ENCODE data around the gene VCX3B.
"Not testable (repeated sequence)": the region's sequence is repeated elsewhere in the genome, so short reads cannot be mapped to it uniquely, and the experiment has no call there.

VCX3B gene

GRCh38 chrX:8464530-8464929 lies at the start of gene VCX3B:
VCX3B (plus strand) TSS chrX:8464830; CDS start chrX:8465451, 621 bp downstream.
- not testable (repeated sequence) for DNase-seq (ENCODE audit: low read depth in 2 of 2)

- DNase-seq (ENCODE audit: low read depth in 2 of 2) = no peak
These were observed 46.3 kb upstream of the VCX3B start for GRCh38 chrX:8418301-8418700.

GRCh38 chrX:8424912-8425311 lies 39.7 kb upstream of the VCX3B start:
- DNase-seq (ENCODE audit: low read depth in 2 of 2) = no peak

- DNase-seq (ENCODE audit: low read depth in 2 of 2) = no peak
These were observed 34.9 kb upstream of the VCX3B start for GRCh38 chrX:8429692-8430249.

GRCh38 chrX:8430444-8430843 lies 34.2 kb upstream of the VCX3B start:
- DNase-seq (ENCODE audit: low read depth in 2 of 2) = no peak

GRCh38 chrX:8432396-8432795 lies 32.2 kb upstream of the VCX3B start:
- no peak for DNase-seq (ENCODE audit: low read depth in 2 of 2)

- no peak for DNase-seq (ENCODE audit: low read depth in 2 of 2)
These were observed 31.2 kb upstream of the VCX3B start for GRCh38 chrX:8433109-8434062.

GRCh38 chrX:8447368-8447767 lies 17.3 kb upstream of the VCX3B start:
- DNase-seq (ENCODE audit: low read depth in 2 of 2) = no peak

GRCh38 chrX:8452343-8452742 lies 12.3 kb upstream of the VCX3B start:
- DNase-seq (ENCODE audit: low read depth in 2 of 2) = not testable (repeated sequence)

- DNase-seq (ENCODE audit: low read depth in 2 of 2) = no peak
These were observed 11.0 kb upstream of the VCX3B start for GRCh38 chrX:8453611-8454010.

GRCh38 chrX:8455557-8455956 lies 9.1 kb upstream of the VCX3B start:
- no peak for DNase-seq (ENCODE audit: low read depth in 2 of 2)

GRCh38 chrX:8462488-8462887 lies 2.1 kb upstream of the VCX3B start:
- DNase-seq (ENCODE audit: low read depth in 2 of 2) = no peak

GRCh38 chrX:8484360-8484949 lies 19.8 kb downstream of the VCX3B start:
- DNase-seq (ENCODE audit: low read depth in 2 of 2) = no peak

- DNase-seq (ENCODE audit: low read depth in 2 of 2) = not testable (repeated sequence)
These were observed 30.4 kb downstream of the VCX3B start for GRCh38 chrX:8495036-8495435.

GRCh38 chrX:8500203-8500602 lies 35.6 kb downstream of the VCX3B start:
- no peak for DNase-seq (ENCODE audit: low read depth in 2 of 2)

- DNase-seq (ENCODE audit: low read depth in 2 of 2) = not testable (repeated sequence)
These were observed 37.5 kb downstream of the VCX3B start for GRCh38 chrX:8502101-8502500.

GRCh38 chrX:8504451-8504850 lies 39.8 kb downstream of the VCX3B start:
- DNase-seq (ENCODE audit: low read depth in 2 of 2) = no peak
